H1 (cell line): ENCODE measurements around the gene PHC2. TPM values are rescaled to one million over a fixed set of nuclear protein-coding genes. Genes with fewer than 3 reads are reported as not detected.

Experiments used
- CBX5 ChIP-seq: fragments of 300-800, 300-1000 bp; sonication (generic); IDR thresholded peaks from 2 replicates; pipeline ENCODE4 v1.7.1; 2016; ENCODE audit warnings: antibody characterized with exemption, low read length, low read depth
- HDAC2 ChIP-seq, 2 experiments: fragments of 300-600 bp in 1 of 2; sonication (generic) in 1 of 2; IDR thresholded peaks; 2 replicates each; pipeline ENCODE4 v1.6.1; 2011 to 2012; ENCODE audit warnings: low read depth in 2 of 2, low read length in 2 of 2, mild to moderate bottlenecking in 2 of 2, moderate library complexity in 2 of 2, borderline replicate concordance in 1 of 2, inconsistent platforms in 1 of 2
- JUND ChIP-seq: IDR thresholded peaks from 2 replicates; pipeline ENCODE4 v1.6.1; 2011; ENCODE audit warnings: mild to moderate bottlenecking, improper control_type of control experiment, low read length
- SUZ12 ChIP-seq: fragments of 200-600 bp; sonication (generic); IDR thresholded peaks from 2 replicates; pipeline ENCODE4 v1.6.1; 2012; ENCODE audit warnings: mild to moderate bottlenecking, inconsistent platforms, low read length, moderate library complexity, mixed read lengths
- polyA plus RNA-seq, 7 experiments: library from polyadenylated mRNA; depleted of rRNA in 3 of 7; stranded (reverse) in 5 of 7; unstranded in 2 of 7; fragments of >200 nt in 5 of 7; fragments of 200-250 nt in 2 of 7; gene quantifications; 1 replicate in 5 of 7; 2 replicates in 1 of 7; 4 replicates in 1 of 7; pipeline versions ENCODE4 v1.2.1 to v1.2.3, GENCODE V29; 2011 to 2013; ENCODE audit warnings: missing spikeins in 2 of 7, mixed read lengths in 2 of 7
- total RNA-seq: library from RNA; stranded (reverse); fragmentation: NEBNext Ultra II Directional; extraction: Animal tissue kit (Norgen Biotek cat#: 25700); gene quantifications from 2 replicates; pipeline ENCODE4 v1.2.1, GENCODE V29; 2021
- TF ChIP-seq, protein P1 (sequence below): fragments of 300-600 bp; sonication (generic); IDR thresholded peaks from 2 replicates; pipeline ENCODE4 v1.7.1; 2012; ENCODE audit warnings: low read length, moderate library complexity, mild to moderate bottlenecking, inconsistent platforms; ENCODE audit not compliant: insufficient replicate concordance

Gene PHC2
- total and polyA plus RNA-seq, 2 of the 8 experiments (the other 6 are each of a cell fraction or from before 2014, with no cell fraction given), result 5.6 to 14.2 TPM

DNA sequence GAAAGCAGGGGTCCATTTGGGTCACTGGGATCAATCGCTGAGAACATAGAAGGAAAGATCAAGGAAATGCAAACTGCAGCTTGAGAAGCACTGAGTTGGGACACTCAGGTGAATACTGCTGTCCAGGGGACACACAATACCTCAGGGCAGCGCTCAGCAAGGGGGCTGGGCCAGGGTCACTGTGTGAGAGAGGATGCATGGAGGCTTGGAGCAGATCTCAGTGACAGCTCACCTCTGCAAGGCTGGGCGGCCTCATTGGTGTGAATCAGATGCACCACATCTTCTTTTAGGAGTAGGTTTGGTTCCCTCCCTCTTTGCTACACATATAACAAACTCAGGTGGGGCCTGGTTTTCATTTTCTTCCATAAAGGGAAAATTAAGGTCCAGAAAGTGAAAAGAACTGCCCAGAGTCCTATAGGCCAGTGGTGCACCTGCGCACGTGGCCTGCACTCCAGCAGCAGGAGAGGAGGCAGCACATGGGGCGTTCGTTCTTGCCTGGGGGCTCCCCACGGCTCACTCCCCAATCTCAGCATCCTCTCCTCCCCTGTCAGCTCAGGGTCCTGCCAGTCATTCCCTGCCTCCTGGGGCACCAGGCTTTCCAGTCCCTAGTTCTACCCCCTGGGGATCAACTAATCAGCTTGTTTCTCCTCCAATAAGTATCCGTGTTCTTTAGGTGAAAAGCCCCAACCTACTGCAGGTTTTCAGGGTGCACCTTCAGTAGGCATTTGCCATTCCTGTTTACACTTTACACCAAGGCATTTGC, 111.5 kb downstream of the PHC2 start (continued):
- TF ChIP-seq HDAC2 (IDR thresholded peaks at IDR 0.05; ENCODE audit: borderline replicate concordance in 1 of 2, low read depth in 2 of 2, low read length in 2 of 2) (no peak), JUND (no peak), SUZ12 (no peak), CBX5 (no peak)
- TF ChIP-seq, protein P1, sequence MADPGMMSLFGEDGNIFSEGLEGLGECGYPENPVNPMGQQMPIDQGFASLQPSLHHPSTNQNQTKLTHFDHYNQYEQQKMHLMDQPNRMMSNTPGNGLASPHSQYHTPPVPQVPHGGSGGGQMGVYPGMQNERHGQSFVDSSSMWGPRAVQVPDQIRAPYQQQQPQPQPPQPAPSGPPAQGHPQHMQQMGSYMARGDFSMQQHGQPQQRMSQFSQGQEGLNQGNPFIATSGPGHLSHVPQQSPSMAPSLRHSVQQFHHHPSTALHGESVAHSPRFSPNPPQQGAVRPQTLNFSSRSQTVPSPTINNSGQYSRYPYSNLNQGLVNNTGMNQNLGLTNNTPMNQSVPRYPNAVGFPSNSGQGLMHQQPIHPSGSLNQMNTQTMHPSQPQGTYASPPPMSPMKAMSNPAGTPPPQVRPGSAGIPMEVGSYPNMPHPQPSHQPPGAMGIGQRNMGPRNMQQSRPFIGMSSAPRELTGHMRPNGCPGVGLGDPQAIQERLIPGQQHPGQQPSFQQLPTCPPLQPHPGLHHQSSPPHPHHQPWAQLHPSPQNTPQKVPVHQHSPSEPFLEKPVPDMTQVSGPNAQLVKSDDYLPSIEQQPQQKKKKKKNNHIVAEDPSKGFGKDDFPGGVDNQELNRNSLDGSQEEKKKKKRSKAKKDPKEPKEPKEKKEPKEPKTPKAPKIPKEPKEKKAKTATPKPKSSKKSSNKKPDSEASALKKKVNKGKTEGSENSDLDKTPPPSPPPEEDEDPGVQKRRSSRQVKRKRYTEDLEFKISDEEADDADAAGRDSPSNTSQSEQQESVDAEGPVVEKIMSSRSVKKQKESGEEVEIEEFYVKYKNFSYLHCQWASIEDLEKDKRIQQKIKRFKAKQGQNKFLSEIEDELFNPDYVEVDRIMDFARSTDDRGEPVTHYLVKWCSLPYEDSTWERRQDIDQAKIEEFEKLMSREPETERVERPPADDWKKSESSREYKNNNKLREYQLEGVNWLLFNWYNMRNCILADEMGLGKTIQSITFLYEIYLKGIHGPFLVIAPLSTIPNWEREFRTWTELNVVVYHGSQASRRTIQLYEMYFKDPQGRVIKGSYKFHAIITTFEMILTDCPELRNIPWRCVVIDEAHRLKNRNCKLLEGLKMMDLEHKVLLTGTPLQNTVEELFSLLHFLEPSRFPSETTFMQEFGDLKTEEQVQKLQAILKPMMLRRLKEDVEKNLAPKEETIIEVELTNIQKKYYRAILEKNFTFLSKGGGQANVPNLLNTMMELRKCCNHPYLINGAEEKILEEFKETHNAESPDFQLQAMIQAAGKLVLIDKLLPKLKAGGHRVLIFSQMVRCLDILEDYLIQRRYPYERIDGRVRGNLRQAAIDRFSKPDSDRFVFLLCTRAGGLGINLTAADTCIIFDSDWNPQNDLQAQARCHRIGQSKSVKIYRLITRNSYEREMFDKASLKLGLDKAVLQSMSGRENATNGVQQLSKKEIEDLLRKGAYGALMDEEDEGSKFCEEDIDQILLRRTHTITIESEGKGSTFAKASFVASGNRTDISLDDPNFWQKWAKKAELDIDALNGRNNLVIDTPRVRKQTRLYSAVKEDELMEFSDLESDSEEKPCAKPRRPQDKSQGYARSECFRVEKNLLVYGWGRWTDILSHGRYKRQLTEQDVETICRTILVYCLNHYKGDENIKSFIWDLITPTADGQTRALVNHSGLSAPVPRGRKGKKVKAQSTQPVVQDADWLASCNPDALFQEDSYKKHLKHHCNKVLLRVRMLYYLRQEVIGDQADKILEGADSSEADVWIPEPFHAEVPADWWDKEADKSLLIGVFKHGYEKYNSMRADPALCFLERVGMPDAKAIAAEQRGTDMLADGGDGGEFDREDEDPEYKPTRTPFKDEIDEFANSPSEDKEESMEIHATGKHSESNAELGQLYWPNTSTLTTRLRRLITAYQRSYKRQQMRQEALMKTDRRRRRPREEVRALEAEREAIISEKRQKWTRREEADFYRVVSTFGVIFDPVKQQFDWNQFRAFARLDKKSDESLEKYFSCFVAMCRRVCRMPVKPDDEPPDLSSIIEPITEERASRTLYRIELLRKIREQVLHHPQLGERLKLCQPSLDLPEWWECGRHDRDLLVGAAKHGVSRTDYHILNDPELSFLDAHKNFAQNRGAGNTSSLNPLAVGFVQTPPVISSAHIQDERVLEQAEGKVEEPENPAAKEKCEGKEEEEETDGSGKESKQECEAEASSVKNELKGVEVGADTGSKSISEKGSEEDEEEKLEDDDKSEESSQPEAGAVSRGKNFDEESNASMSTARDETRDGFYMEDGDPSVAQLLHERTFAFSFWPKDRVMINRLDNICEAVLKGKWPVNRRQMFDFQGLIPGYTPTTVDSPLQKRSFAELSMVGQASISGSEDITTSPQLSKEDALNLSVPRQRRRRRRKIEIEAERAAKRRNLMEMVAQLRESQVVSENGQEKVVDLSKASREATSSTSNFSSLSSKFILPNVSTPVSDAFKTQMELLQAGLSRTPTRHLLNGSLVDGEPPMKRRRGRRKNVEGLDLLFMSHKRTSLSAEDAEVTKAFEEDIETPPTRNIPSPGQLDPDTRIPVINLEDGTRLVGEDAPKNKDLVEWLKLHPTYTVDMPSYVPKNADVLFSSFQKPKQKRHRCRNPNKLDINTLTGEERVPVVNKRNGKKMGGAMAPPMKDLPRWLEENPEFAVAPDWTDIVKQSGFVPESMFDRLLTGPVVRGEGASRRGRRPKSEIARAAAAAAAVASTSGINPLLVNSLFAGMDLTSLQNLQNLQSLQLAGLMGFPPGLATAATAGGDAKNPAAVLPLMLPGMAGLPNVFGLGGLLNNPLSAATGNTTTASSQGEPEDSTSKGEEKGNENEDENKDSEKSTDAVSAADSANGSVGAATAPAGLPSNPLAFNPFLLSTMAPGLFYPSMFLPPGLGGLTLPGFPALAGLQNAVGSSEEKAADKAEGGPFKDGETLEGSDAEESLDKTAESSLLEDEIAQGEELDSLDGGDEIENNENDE, result no peak
